ENCODE data around the gene UBL4A.
"Not testable (repeated sequence)": the region's sequence is repeated elsewhere in the genome, so short reads cannot be mapped to it uniquely, and the experiment has no call there.

DNA sequence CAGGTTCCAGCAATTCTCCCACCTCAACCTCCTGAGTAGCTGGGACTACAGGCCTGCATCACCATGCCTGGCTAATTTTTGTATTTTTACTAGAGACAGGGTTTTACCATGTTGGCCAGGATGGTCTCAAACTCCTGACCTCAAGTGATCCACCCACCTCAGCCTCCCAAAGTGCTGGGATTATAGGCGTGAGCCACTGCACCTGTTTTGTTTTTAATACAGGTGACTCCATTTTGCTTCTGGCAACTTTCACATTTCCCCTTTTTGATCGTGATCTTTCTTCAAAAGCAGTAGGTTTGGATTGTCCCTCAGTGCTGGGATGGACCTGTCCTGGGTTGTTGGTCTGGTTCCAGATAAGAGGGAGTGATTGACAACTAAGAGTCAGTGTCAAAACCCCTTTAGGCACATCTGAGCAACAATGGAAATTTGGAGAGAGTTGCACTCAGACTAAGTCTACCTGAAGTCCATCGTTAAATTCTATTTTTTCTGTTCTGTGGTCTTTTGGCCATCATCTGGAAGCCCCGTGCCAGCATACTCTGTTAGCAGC lies 10.2 kb upstream of the UBL4A start:
- TF ChIP-seq, protein P1, sequence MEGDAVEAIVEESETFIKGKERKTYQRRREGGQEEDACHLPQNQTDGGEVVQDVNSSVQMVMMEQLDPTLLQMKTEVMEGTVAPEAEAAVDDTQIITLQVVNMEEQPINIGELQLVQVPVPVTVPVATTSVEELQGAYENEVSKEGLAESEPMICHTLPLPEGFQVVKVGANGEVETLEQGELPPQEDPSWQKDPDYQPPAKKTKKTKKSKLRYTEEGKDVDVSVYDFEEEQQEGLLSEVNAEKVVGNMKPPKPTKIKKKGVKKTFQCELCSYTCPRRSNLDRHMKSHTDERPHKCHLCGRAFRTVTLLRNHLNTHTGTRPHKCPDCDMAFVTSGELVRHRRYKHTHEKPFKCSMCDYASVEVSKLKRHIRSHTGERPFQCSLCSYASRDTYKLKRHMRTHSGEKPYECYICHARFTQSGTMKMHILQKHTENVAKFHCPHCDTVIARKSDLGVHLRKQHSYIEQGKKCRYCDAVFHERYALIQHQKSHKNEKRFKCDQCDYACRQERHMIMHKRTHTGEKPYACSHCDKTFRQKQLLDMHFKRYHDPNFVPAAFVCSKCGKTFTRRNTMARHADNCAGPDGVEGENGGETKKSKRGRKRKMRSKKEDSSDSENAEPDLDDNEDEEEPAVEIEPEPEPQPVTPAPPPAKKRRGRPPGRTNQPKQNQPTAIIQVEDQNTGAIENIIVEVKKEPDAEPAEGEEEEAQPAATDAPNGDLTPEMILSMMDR (IDR thresholded peaks at IDR 0.05): not testable (repeated sequence)
- not testable (repeated sequence) for TF ChIP-seq POLR2A, POLR2AphosphoS5 (IDR thresholded peaks at IDR 0.05)

Data from suprapubic skin (tissue), 4 donors.